Chondrocyte (in vitro differentiated cells): ENCODE data around the gene LENG1. TPM values are rescaled to one million over a fixed set of nuclear protein-coding genes. Genes with fewer than 3 reads are reported as not detected.
A peak's percentile ranks its signal among the peaks of the same experiment; 100 is the strongest.
"Not testable (repeated sequence)": the region's sequence is repeated elsewhere in the genome, so short reads cannot be mapped to it uniquely, and the experiment has no call there.

ENCODE experiments used
- DNase-seq: peaks from one replicate; pipeline ENCODE4 v3.0.0; 2021; ENCODE audit warnings: mixed read lengths, low spot score
- H3K27ac Mint-ChIP-seq: one replicate; pipeline ENCODE4 v1.8.0; 2021; ENCODE audit warnings: mild to moderate bottlenecking, moderate library complexity, mixed read lengths; ENCODE audit not compliant: unreplicated experiment
- H3K27me3 Mint-ChIP-seq: 2 replicates; pipeline ENCODE4 v1.8.0; 2021; ENCODE audit warnings: low read depth, mixed read lengths
- H3K36me3 Mint-ChIP-seq: 2 replicates; pipeline ENCODE4 v1.8.0; 2021; ENCODE audit warnings: low read depth, mixed read lengths
- H3K4me1 Mint-ChIP-seq: 2 replicates; pipeline ENCODE4 v1.8.0; 2021; ENCODE audit warnings: low read depth, mild to moderate bottlenecking, mixed read lengths
- H3K4me3 Mint-ChIP-seq: one replicate; pipeline ENCODE4 v1.8.0; 2021; ENCODE audit warnings: mild to moderate bottlenecking, moderate library complexity, mixed read lengths; ENCODE audit not compliant: unreplicated experiment
- H3K9me3 Mint-ChIP-seq: 2 replicates; pipeline ENCODE4 v1.8.0; 2021; ENCODE audit warnings: low read depth, mixed read lengths
- total RNA-seq: library from RNA; stranded (reverse); gene quantifications from 3 replicates; pipeline ENCODE4 v1.2.1, GENCODE V29; 2021
- TF ChIP-seq, protein P1 (sequence below): fragments of 200-600 bp; sonication (generic); IDR thresholded peaks from 2 replicates; pipeline ENCODE4 v1.5.0; 2021; ENCODE audit warnings: antibody characterized with exemption, mild to moderate bottlenecking, moderate library complexity

LENG1 gene
- total RNA-seq, 1 donor from 2014 or later: 6.0 TPM

DNA sequence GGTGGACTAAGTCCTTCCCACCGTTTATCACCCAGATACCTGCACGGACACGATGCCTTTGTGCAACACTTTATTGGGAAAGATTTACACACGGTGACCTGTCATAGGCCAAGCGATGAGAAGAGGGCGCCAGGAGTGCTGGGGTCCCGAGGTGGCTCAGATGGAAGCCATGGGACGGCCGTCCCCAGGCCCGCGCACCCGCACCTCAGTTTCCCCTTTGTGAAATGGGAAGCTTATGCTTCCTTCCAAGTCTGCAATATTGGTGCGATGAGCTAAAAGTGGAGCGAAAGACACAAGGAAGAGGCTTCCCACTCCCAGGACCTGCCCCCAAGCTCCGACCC, 13.8 kb upstream of the LENG1 start:
- H3K27me3 Mint-ChIP-seq: no peaks in the 10 kb centered on the region
- H3K36me3 Mint-ChIP-seq: peaks cover 4% of the 10 kb centered on the region
- DNase-seq: no peak
- no peak overlapping the region for H3K27ac Mint-ChIP-seq
- TF ChIP-seq, protein P1, sequence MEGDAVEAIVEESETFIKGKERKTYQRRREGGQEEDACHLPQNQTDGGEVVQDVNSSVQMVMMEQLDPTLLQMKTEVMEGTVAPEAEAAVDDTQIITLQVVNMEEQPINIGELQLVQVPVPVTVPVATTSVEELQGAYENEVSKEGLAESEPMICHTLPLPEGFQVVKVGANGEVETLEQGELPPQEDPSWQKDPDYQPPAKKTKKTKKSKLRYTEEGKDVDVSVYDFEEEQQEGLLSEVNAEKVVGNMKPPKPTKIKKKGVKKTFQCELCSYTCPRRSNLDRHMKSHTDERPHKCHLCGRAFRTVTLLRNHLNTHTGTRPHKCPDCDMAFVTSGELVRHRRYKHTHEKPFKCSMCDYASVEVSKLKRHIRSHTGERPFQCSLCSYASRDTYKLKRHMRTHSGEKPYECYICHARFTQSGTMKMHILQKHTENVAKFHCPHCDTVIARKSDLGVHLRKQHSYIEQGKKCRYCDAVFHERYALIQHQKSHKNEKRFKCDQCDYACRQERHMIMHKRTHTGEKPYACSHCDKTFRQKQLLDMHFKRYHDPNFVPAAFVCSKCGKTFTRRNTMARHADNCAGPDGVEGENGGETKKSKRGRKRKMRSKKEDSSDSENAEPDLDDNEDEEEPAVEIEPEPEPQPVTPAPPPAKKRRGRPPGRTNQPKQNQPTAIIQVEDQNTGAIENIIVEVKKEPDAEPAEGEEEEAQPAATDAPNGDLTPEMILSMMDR: no peak
- no peak overlapping the region for H3K4me3 Mint-ChIP-seq
- peaks cover 5% of the 10 kb centered on the region for H3K4me1 Mint-ChIP-seq
- H3K9me3 Mint-ChIP-seq: no peaks in the 10 kb centered on the region

DNA sequence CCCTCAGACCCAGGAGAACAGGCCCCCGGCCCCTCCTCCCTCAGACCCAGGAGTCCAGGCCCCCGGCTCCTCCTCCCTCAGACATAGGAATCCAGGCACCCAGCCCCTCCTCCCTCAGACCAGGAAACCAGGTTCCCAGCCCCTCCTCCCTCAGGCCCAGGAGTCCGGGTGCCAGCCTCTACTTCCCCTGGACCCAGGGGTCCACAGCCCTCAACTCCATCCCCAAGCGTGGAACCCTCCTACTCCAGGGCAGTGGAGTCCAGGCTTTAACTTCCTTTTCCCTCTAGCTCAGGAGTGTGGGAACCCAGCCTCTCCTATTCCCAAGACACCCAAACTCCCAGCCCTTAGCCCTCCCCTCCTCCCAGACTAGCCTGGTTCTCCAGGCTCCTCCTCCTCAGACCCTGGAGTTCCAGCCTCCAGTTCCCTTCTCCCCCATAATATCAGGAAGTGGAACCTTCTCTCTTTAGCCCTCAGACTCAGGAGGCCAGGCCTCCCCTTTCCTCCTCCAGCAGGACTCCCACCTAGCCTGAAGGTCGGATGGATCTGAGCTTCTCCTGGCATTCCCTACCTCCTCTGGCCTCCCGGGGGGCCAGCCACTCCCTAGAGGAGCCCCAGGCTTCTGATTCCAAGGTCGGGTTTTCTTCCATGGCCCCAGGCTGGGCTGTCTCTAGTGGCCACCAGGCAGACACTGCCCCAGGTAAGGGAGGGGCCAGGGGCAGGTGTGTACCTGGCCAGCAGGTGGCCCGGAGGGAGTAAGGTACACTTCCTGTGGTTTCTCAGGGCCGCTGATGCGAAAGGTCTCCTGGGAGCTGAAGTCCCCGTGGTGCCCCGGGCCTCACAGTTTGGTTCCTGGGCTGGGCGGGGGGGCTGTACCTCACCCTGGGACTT, 13.2 kb upstream of the LENG1 start, which contains the start of gene TMC4:
TMC4 (minus strand) TSS at position 690 of the 888 bp plus-strand sequence; CDS start at position 647, 43 bp downstream.
- TF ChIP-seq, protein P1: no peak
- no peaks in the 10 kb centered on the region for H3K27me3 Mint-ChIP-seq
- H3K9me3 Mint-ChIP-seq: no peaks in the 10 kb centered on the region
- H3K36me3 Mint-ChIP-seq: peaks cover 4% of the 10 kb centered on the region
- DNase-seq: no peak
- peak within 1 kb of the TSS; percentile 32 for H3K27ac Mint-ChIP-seq
- H3K4me3 Mint-ChIP-seq: no peak within 1 kb of the TSS
- H3K4me1 Mint-ChIP-seq: peaks cover 5% of the 10 kb centered on the region

DNA sequence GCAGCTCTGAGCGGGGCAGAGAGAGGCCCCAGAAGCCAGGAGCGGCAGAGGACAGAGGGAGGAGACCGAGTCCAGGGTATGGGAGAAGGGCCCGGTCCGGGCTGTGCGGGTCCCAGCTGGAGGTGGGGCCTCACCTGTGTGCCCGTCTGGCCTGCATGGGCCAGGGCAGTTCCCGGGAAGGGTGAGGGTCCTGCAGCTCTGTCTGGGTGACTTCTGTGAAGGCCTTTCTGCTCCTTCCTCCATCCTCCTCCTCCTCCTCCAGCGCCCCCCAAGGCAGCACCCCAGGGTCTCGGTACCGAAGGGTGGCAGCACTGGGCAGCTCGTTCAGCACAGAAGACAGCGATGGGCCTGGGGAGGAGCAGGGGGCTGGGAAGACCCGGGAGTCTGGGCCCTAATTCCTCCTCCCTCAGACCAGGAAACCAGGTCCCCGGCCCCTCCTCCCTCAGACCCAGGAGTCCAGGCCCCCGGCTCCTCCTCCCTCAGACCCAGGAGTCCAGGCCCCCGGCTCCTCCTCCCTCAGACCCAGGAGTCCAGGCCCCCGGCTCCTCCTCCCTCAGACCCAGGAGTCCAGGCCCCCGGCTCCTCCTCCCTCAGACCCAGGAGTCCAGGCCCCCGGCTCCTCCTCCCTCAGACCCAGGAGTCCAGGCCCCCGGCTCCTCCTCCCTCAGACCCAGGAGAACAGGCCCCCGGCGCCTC, 12.4 kb upstream of the LENG1 start:
- not testable (repeated sequence) for H3K27ac Mint-ChIP-seq

DNA sequence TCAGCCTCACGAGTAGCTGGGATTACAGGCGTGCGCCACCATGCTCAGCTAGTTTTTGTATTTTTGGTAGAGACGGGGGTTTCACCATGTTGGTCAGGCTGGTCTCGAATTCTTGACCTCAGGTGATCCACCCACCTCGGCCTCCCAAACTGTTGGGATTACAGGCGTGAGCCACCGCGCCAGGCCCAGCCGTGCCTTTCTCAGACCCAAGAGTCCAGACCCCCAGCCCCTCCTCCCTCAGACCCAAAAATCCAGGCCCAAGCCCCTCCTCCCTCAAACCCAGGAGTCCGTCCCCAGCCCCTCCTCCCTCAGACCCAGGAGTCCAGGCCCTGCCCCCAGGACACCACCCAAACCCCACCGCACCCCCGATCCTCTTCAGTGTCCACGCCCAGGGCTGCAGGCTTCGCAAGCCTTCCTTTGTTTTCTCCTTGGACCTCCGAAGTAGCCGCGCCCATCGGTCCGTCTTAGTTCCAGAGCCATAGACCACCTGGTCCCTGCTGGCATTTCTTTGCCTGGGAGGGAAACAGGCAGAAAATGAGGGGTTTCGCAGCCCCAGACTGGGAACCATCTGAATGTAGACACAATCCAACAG, 9.7 kb upstream of the LENG1 start:
- Mint-ChIP-seq H3K36me3 (no peaks in the 10 kb centered on the region), H3K4me1 (peaks cover 10% of the 10 kb centered on the region), H3K4me3 (no peak overlapping the region), H3K27me3 (no peaks in the 10 kb centered on the region), H3K27ac (no peak overlapping the region), H3K9me3 (no peaks in the 10 kb centered on the region)
- DNase-seq: no peak
- TF ChIP-seq, protein P1: no peak

More for the DNA sequence above, 12.4 kb upstream of the LENG1 start:
- not testable (repeated sequence) for H3K4me3 Mint-ChIP-seq, H3K36me3 Mint-ChIP-seq, H3K4me1 Mint-ChIP-seq, H3K9me3 Mint-ChIP-seq, H3K27me3 Mint-ChIP-seq, DNase-seq

DNA sequence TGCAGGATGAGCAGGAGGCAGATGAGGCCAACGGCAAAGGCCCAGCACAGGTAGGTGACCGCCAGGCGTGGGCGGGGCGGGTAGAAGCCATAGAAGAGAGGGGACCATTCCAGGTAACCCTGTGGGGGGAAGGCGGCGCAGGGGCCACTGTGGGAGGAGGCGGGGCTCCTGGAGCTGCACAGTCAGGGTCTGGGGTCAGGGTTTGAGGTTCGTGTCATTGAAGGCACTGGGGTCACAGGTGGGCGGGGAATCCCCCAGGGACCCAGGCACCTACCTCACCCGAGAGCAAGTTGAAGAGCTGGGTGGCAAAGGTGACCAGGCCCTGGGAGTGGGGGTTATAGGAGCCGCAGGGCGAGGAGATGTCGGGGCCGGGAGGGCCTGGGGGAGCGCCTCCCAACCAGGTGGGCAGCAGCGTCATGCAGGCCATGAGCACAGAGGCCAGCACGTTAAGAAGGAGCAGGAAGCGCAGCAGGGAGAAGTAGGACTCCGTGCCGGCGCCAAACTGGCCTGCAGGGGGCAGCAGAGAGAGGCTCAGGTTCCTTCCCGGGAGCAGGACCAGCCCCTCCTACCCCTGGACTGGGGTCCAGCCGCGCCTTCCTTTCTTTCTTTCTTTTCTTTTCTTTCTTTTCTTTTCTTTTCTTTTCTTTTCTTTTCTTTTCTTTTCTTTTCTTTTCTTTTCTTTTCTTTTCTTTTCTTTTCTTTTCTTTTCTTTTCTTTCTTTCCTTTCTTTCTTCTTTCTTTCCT, 8.8 kb upstream of the LENG1 start:
- TF ChIP-seq, protein P1: peak; percentile 81
- Mint-ChIP-seq H3K4me1 (peaks cover 11% of the 10 kb centered on the region), H3K27ac (no peak overlapping the region), H3K27me3 (no peaks in the 10 kb centered on the region), H3K36me3 (no peaks in the 10 kb centered on the region), H3K4me3 (no peak overlapping the region), H3K9me3 (no peaks in the 10 kb centered on the region)
- DNase-seq: no peak
